Temporal lobe (tissue), 1 donor: ENCODE results near the gene POFUT2. TPM values are rescaled to one million over a fixed set of nuclear protein-coding genes. Genes with fewer than 3 reads are reported as not detected.

Source experiments
- total RNA-seq: library from RNA; depleted of rRNA; stranded (reverse); fragments of >200 nt; gene quantifications from one replicate; pipeline ENCODE4 v1.2.3, GENCODE V29; 2014

Gene POFUT2
- total RNA-seq, 1 donor from 2014 or later, result 7.4 TPM

Other genes with a start within 250 kb of the POFUT2 start
- gene ADARB1, start 213.3 kb downstream of the POFUT2 start, total RNA-seq, result 17.9 TPM
- 17.0 TPM for gene COL18A1, start 117.3 kb upstream of the POFUT2 start, total RNA-seq